NT2/D1 (cell line): ENCODE data around the gene SLC25A48.

Experiments
- SUZ12 ChIP-seq: IDR thresholded peaks from 2 replicates; pipeline ENCODE4 v1.6.1; 2011; ENCODE audit not compliant: insufficient read length, insufficient read depth; ENCODE audit errors: extremely low read depth
- YY1 ChIP-seq: IDR thresholded peaks from 2 replicates; pipeline ENCODE4 v1.6.1; 2011; ENCODE audit not compliant: insufficient read length, insufficient read depth
- ZNF274 ChIP-seq: IDR thresholded peaks from 2 replicates; pipeline ENCODE4 v1.6.1; 2011; ENCODE audit warnings: mild to moderate bottlenecking, low read depth, low read length

DNA sequence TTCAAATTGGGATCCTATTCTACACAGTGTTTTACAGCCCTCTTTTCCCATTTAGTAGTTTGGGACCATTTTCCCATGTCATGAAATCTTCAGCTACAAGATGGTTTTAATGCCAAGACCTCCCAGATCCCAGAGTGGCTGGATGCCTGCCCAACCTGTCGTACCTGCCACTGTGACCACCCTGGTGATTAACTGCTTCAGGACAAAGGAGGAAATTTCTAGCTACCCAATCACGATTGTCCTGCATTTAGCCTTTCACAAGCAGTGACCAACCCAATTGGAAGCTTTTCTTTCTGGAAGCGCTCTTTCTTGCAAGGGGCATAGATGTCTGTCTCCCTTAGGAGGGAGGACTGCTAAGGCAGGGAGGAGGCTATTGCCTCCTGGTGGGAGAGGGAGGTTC is 47.4 kb downstream of the SLC25A48 start:
- no peak for TF ChIP-seq YY1
- no peak for TF ChIP-seq SUZ12
- TF ChIP-seq ZNF274: no peak
